GM12878 (cell line): Measurements from ENCODE around the gene CDH8. TPM values are rescaled to one million over a fixed set of nuclear protein-coding genes. Genes with fewer than 3 reads are reported as not detected.

Experiments
- ATAC-seq: fragments of 200-7000 bp; cut with Tn5 transposase; 3 replicates; pipeline ENCODE4 v1.9.1; 2020; ENCODE audit warnings: mild to moderate bottlenecking, moderate library complexity
- BruUV-seq: library from RNA; stranded (reverse); fragments of 400-500 nt; replicated peaks from 2 replicates; lab custom pipeline; 2021; lab: Mats Ljungman, UMichigan
- CTCF ChIA-PET: fragments of 300-600 bp; sonication (Branson Sonifier 250); formaldehyde crosslinking; extraction: SDS; loops from one replicate; lab custom pipeline; 2021; ENCODE audit warnings: inconsistent platforms; lab: Yijun Ruan, JAX
- POLR2A ChIA-PET: fragments of 350-600 bp; formaldehyde crosslinking; extraction: SDS; loops from one replicate; lab custom pipeline; 2021; ENCODE audit warnings: inconsistent platforms; lab: Charles Lee
- RAD21 ChIA-PET: fragments of 300-600 bp; sonication (Branson Sonifier 250); formaldehyde crosslinking; loops from one replicate; lab custom pipeline; 2023; ENCODE audit warnings: antibody characterized with exemption; ENCODE audit not compliant: unreplicated experiment; lab: Charles Lee
- SMC1A ChIA-PET: fragments of 300-600 bp; sonication (Branson Sonifier 250); formaldehyde crosslinking; loops from one replicate; lab custom pipeline; 2023; ENCODE audit not compliant: unreplicated experiment, uncharacterized antibody; lab: Charles Lee
- DNase-seq: peaks from one replicate; pipeline ENCODE4 v3.0.0-alpha.2; 2011; ENCODE audit warnings: low read depth, low spot score
- FAIRE-seq: peaks from 3 replicates; lab custom pipeline; 2011; peaks lifted over from hg19 to GRCh38; lab: Jason Lieb, UNC
- H2AFZ ChIP-seq: 2 replicates; pipeline ENCODE4 v1.6.0; 2011; ENCODE audit warnings: low read depth, low read length, control low read depth; ENCODE audit not compliant: control insufficient read depth
- H3K27ac ChIP-seq: 2 replicates; pipeline ENCODE4 v1.5.1; 2011; ENCODE audit warnings: control low read depth; ENCODE audit not compliant: control insufficient read depth, insufficient read depth
- H3K27me3 ChIP-seq, 2 experiments: replicated peaks in 1 of 2; 2 replicates each; pipeline versions ENCODE4 v1.6.0 to v1.6.1; 2011; ENCODE audit warnings: low read length in 1 of 2; ENCODE audit not compliant: control insufficient read depth in 2 of 2, insufficient read depth in 2 of 2
- H3K36me3 ChIP-seq, 2 experiments: 2 replicates each; pipeline ENCODE4 v1.5.1; 2011; ENCODE audit warnings: low read length in 1 of 2; ENCODE audit not compliant: control insufficient read depth in 2 of 2, insufficient read depth in 2 of 2
- H3K4me1 ChIP-seq: 2 replicates; pipeline ENCODE4 v1.6.1; 2011; ENCODE audit warnings: mild to moderate bottlenecking, low read length, moderate library complexity, mixed read lengths; ENCODE audit not compliant: control insufficient read depth, insufficient read depth
- H3K4me2 ChIP-seq: 2 replicates; pipeline ENCODE4 v1.6.0; 2011; ENCODE audit warnings: control low read depth; ENCODE audit not compliant: control insufficient read depth, insufficient read depth
- H3K4me3 ChIP-seq: fragments of 200-600 bp; sonication (generic); 2 replicates; pipeline ENCODE4 v1.5.1; 2016
- H3K79me2 ChIP-seq: 2 replicates; pipeline ENCODE4 v1.6.0; 2011; ENCODE audit warnings: low read length; ENCODE audit not compliant: control insufficient read depth, insufficient read depth
- H3K9ac ChIP-seq: 2 replicates; pipeline ENCODE4 v1.8.0; 2011; ENCODE audit warnings: low read length, control low read depth, mixed read lengths; ENCODE audit not compliant: control insufficient read depth, insufficient read depth
- H3K9me3 ChIP-seq: replicated peaks from 3 replicates; pipeline ENCODE4 v1.5.1; 2011; ENCODE audit warnings: mild to moderate bottlenecking, low read length; ENCODE audit not compliant: control insufficient read depth, insufficient read depth
- H4K20me1 ChIP-seq: 2 replicates; pipeline ENCODE4 v1.6.0; 2011; ENCODE audit not compliant: control insufficient read depth, insufficient read depth
- BACH1 ChIP-seq: fragments of 450-650 bp; IDR thresholded peaks from 2 replicates; pipeline ENCODE4 v1.6.1; 2017; ENCODE audit warnings: mild to moderate bottlenecking, borderline replicate concordance
- BCL11A ChIP-seq: IDR thresholded peaks from 2 replicates; pipeline ENCODE4 v1.6.1; 2011; ENCODE audit warnings: low read depth, low read length
- BMI1 ChIP-seq: fragments of 450-650 bp; IDR thresholded peaks from 2 replicates; pipeline ENCODE4 v1.6.1; 2016; ENCODE audit warnings: mild to moderate bottlenecking, moderate library complexity, borderline replicate concordance
- CEBPZ ChIP-seq: fragments of 150-350 bp; IDR thresholded peaks from 2 replicates; pipeline ENCODE4 v1.6.1; 2016; ENCODE audit warnings: low read depth, low read length
- DPF2 ChIP-seq: fragments of 450-650 bp; IDR thresholded peaks from 2 replicates; pipeline ENCODE4 v1.6.1; 2017; ENCODE audit warnings: mild to moderate bottlenecking
- EZH2 ChIP-seq: IDR thresholded peaks from 2 replicates; pipeline ENCODE4 v1.6.1; 2012; ENCODE audit warnings: low read depth, mild to moderate bottlenecking, control low read depth, inconsistent platforms, low read length, borderline replicate concordance; ENCODE audit not compliant: control insufficient read depth
- HDGF ChIP-seq: fragments of 450-650 bp; IDR thresholded peaks from 2 replicates; pipeline ENCODE4 v1.6.1; 2016; ENCODE audit warnings: antibody characterized with exemption
- JUNB ChIP-seq: IDR thresholded peaks from 2 replicates; pipeline ENCODE4 v1.6.1; 2016; ENCODE audit warnings: antibody characterized with exemption, mild to moderate bottlenecking
- MXI1 ChIP-seq: fragments of 150-350 bp; IDR thresholded peaks from 2 replicates; pipeline ENCODE4 v1.6.1; 2011; ENCODE audit warnings: low read depth, mild to moderate bottlenecking, inconsistent platforms, low read length, improper control_type of control experiment
- MYB ChIP-seq: fragments of 150-350 bp; IDR thresholded peaks from 2 replicates; pipeline ENCODE4 v1.6.1; 2014; ENCODE audit warnings: mild to moderate bottlenecking, low read depth, low read length, borderline replicate concordance
- NR2F1 ChIP-seq: fragments of 450-650 bp; conservative IDR thresholded peaks from 2 replicates; pipeline ENCODE4 v1.6.1; 2017; ENCODE audit warnings: mild to moderate bottlenecking
- SIX5 ChIP-seq: IDR thresholded peaks from 2 replicates; pipeline ENCODE4 v1.6.1; 2011; ENCODE audit warnings: mild to moderate bottlenecking, low read depth, low read length, moderate library complexity; ENCODE audit not compliant: severe bottlenecking
- TCF7 ChIP-seq: IDR thresholded peaks from 2 replicates; pipeline ENCODE4 v1.6.1; 2014; ENCODE audit warnings: antibody characterized with exemption, borderline replicate concordance
- ZZZ3 ChIP-seq: IDR thresholded peaks from 2 replicates; pipeline ENCODE4 v1.6.1; 2011; ENCODE audit warnings: low read depth; ENCODE audit not compliant: control insufficient read depth, insufficient read length
- in situ Hi-C: fragments of 300-500 bp; cut with MboI; formaldehyde crosslinking; loops from 9 replicates; pipeline ENCODE4 v1.14.3; 2018; ENCODE audit warnings: mixed read lengths
- intact Hi-C: fragments of 100-400 bp; cut with micrococcal nuclease; formaldehyde crosslinking; loops from one replicate; pipeline ENCODE4 v1.14.2; 2022; ENCODE audit not compliant: unreplicated experiment
- polyA plus RNA-seq, 11 experiments: library from polyadenylated mRNA; depleted of rRNA in 4 of 11; unstranded in 6 of 11; stranded (reverse) in 5 of 11; fragments of >200 nt; fragmentation: Nextera tagmentation in 4 of 11; fragmentation: Illumina TruSeq in 1 of 11; extraction: Ambion mirVana in 4 of 11; extraction: Trizol in 1 of 11; gene quantifications; 1 replicate in 1 of 11; 2 replicates in 10 of 11; pipeline versions ENCODE4 v1.2.1 to v1.2.3, GENCODE V29; 2011 to 2016; ENCODE audit warnings: inconsistent platforms in 2 of 11, missing spikeins in 2 of 11, low read depth in 1 of 11
- total RNA-seq, 4 experiments: library from RNA; depleted of rRNA in 3 of 4; stranded (reverse); fragments of >200 nt in 3 of 4; fragmentation: Illumina TruSeq in 1 of 4; extraction: Trizol in 1 of 4; gene quantifications; 2 replicates each; pipeline versions ENCODE4 v1.2.1 to v1.2.3, GENCODE V29; 2013 to 2021
- TF ChIP-seq, protein P1 (sequence below): IDR thresholded peaks from 2 replicates; pipeline ENCODE4 v1.6.1; 2011; ENCODE audit warnings: borderline replicate concordance, low read depth, mild to moderate bottlenecking, moderate library complexity, low read length; ENCODE audit not compliant: insufficient read depth, poor library complexity, severe bottlenecking

CDH8 gene
- total and polyA plus RNA-seq, 10 of the 15 experiments (the other 5 are each of a cell fraction or from before 2014, with no cell fraction given), result 0.13 to 0.68 (median 0.25) TPM; not detected in 3

DNA sequence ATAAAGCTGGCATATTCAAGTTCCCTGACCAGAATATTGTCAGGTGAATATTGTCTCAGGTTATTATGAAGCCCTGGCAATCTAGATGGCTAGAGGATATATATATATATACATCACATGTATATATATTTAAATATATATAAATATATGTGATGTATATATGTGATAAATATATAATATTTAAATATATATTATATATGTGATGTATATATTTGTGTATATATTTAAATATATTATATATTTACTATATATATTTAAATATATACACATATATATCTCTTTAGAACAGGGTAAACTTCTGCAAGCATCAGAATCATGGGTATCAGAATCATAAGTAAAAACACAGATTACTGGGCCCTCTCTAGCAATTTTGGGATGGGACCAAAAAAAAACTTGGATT, 112.6 kb downstream of the CDH8 start:
- POLR2A ChIA-PET, result no interaction called here
- Histone ChIP-seq H3K4me1 (no peaks in the 10 kb centered on the region), H3K36me3 (no peaks in the 10 kb centered on the region)
- TF ChIP-seq BMI1 (no peak), BCL11A (no peak), TCF7 (no peak), JUNB (no peak), DPF2 (no peak), CEBPZ (no peak), NR2F1 (no peak), EZH2 (no peak), BACH1 (no peak), MXI1 (no peak), SIX5 (no peak), MYB (no peak), HDGF (no peak), ZZZ3 (no peak)
- TF ChIP-seq, protein P1, sequence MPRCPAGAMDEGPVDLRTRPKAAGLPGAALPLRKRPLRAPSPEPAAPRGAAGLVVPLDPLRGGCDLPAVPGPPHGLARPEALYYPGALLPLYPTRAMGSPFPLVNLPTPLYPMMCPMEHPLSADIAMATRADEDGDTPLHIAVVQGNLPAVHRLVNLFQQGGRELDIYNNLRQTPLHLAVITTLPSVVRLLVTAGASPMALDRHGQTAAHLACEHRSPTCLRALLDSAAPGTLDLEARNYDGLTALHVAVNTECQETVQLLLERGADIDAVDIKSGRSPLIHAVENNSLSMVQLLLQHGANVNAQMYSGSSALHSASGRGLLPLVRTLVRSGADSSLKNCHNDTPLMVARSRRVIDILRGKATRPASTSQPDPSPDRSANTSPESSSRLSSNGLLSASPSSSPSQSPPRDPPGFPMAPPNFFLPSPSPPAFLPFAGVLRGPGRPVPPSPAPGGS, result no peak
- TF ChIP-seq, all 136 proteins: peak for 0
- Histone ChIP-seq H3K9me3 (no peaks in the 10 kb centered on the region), H3K27me3 (no peaks in the 10 kb centered on the region), H3K79me2 (no peaks in the 10 kb centered on the region), H4K20me1 (no peaks in the 10 kb centered on the region), H3K9ac (no peak overlapping the region), H3K27ac (no peak overlapping the region), H2AFZ (no peak overlapping the region), H3K4me2 (no peak overlapping the region), H3K4me3 (no peak overlapping the region)
- ChIA-PET CTCF (interaction anchor here (1.2 kb wide), 1 partner anchor 15 kb away, joined by 3 read pairs; no protein-coding TSS in a partner anchor), SMC1A (interaction anchor here (1.4 kb wide), 1 partner anchor 11 kb away, joined by 6 read pairs; no protein-coding TSS in a partner anchor), RAD21 (no interaction called here)
- in situ Hi-C loops, result no loop called here
- FAIRE-seq, result no peak
- intact Hi-C loops, result no loop called here
- no peak for ATAC-seq
- no peak for DNase-seq
- BruUV-seq, result no TSS peak
